K562 (cell line): ENCODE data around the gene SERTAD2. TPM values are rescaled to one million over a fixed set of nuclear protein-coding genes. Genes with fewer than 3 reads are reported as not detected.

Experiments
- ARNT ChIP-seq, 2 experiments: fragments of 450-650 bp; IDR thresholded peaks; 2 replicates each; pipeline ENCODE4 v1.6.1; 2016; ENCODE audit warnings: mild to moderate bottlenecking in 1 of 2
- ATF6 ChIP-seq: sonication (generic); formaldehyde crosslinking; IDR thresholded peaks from 2 replicates; pipeline ENCODE4 v1.4.0; 2020; ENCODE audit warnings: mild to moderate bottlenecking, missing genetic modification reagents
- BRF2 ChIP-seq: IDR thresholded peaks from 3 replicates; pipeline ENCODE4 v1.6.1; 2011; ENCODE audit warnings: borderline replicate concordance, mild to moderate bottlenecking; ENCODE audit not compliant: insufficient read length, insufficient read depth
- ELF2 ChIP-seq: fragments of 250-450 bp; sonication (Bioruptor Pico); IDR thresholded peaks from 2 replicates; pipeline ENCODE4 v1.5.0; 2021; ENCODE audit warnings: mild to moderate bottlenecking
- HDAC3 ChIP-seq: fragments of 450-650 bp; IDR thresholded peaks from 2 replicates; pipeline ENCODE4 v1.6.1; 2018; ENCODE audit warnings: borderline replicate concordance, mild to moderate bottlenecking, moderate library complexity; ENCODE audit not compliant: partially characterized antibody
- HMG20B ChIP-seq: fragments of 250-450 bp; sonication (Bioruptor Pico); IDR thresholded peaks from 2 replicates; pipeline ENCODE4 v1.5.0; 2021; ENCODE audit warnings: mild to moderate bottlenecking
- IRF2 ChIP-seq: sonication (generic); formaldehyde crosslinking; IDR thresholded peaks from 2 replicates; pipeline ENCODE4 v1.8.1; 2022; ENCODE audit warnings: mild to moderate bottlenecking, missing genetic modification reagents
- KDM4B ChIP-seq, 2 experiments: fragments of 450-650 bp in 1 of 2; sonication (generic) in 1 of 2; IDR thresholded peaks; 2 replicates each; pipeline ENCODE4 v1.6.1; 2016 to 2017; ENCODE audit warnings: borderline replicate concordance in 2 of 2, antibody characterized with exemption in 1 of 2, low read depth in 1 of 2, mild to moderate bottlenecking in 1 of 2
- KLF1 ChIP-seq: fragments of 450-650 bp; IDR thresholded peaks from 2 replicates; pipeline ENCODE4 v1.6.1; 2016; ENCODE audit warnings: missing genetic modification characterization, missing compliant biosample characterization
- KLF10 ChIP-seq: fragments of 250-450 bp; sonication (Bioruptor Pico); IDR thresholded peaks from 2 replicates; pipeline ENCODE4 v1.6.1; 2021; ENCODE audit warnings: matching md5 sums
- MAFF ChIP-seq: IDR thresholded peaks from 2 replicates; pipeline ENCODE4 v1.6.1; 2012; ENCODE audit warnings: low read length, improper control_type of control experiment
- MLLT1 ChIP-seq, 2 experiments: fragments of 450-650 bp; IDR thresholded peaks; 2 replicates each; pipeline ENCODE4 v1.6.1; 2016
- NCOA6 ChIP-seq: fragments of 450-650 bp; IDR thresholded peaks from 2 replicates; pipeline ENCODE4 v1.6.1; 2017; ENCODE audit warnings: mild to moderate bottlenecking
- PKNOX1 ChIP-seq: fragments of 450-650 bp; IDR thresholded peaks from 2 replicates; pipeline ENCODE4 v1.6.1; 2016
- RBBP5 ChIP-seq: fragments of 200-600 bp; sonication (generic); IDR thresholded peaks from 2 replicates; pipeline ENCODE4 v1.6.1; 2012; ENCODE audit warnings: borderline replicate concordance, mild to moderate bottlenecking, low read length, control low read depth, inconsistent platforms; ENCODE audit not compliant: insufficient read depth, poor library complexity, severe bottlenecking
- SNIP1 ChIP-seq: fragments of 450-650 bp; IDR thresholded peaks from 2 replicates; pipeline ENCODE4 v1.7.1; 2017; ENCODE audit warnings: low read depth, mild to moderate bottlenecking
- SRSF3 ChIP-seq: fragments of 200-400 bp; formaldehyde crosslinking; IDR thresholded peaks from 2 replicates; pipeline ENCODE4 v1.6.1; 2016; ENCODE audit warnings: mild to moderate bottlenecking, low read length, moderate library complexity; ENCODE audit not compliant: insufficient read depth
- STAT5B ChIP-seq: fragments of 250-450 bp; sonication (Bioruptor Pico); IDR thresholded peaks from 2 replicates; pipeline ENCODE4 v1.8.0; 2021; ENCODE audit warnings: mild to moderate bottlenecking, inconsistent platforms
- ZC3H4 ChIP-seq: sonication (generic); formaldehyde crosslinking; IDR thresholded peaks from 2 replicates; pipeline ENCODE4 v1.9.0; 2021; ENCODE audit warnings: missing genetic modification reagents, borderline replicate concordance
- ZNF232 ChIP-seq: sonication (generic); formaldehyde crosslinking; IDR thresholded peaks from 2 replicates; pipeline ENCODE4 v1.8.0; 2022; ENCODE audit warnings: mild to moderate bottlenecking, missing genetic modification reagents
- ZZZ3 ChIP-seq: fragments of 450-650 bp; IDR thresholded peaks from 2 replicates; pipeline ENCODE4 v1.6.1; 2016; ENCODE audit warnings: antibody characterized with exemption, mild to moderate bottlenecking, moderate library complexity
- polyA plus RNA-seq, 8 experiments: library from polyadenylated mRNA; depleted of rRNA in 4 of 8; stranded (reverse) in 5 of 8; unstranded in 3 of 8; fragments of >200 nt; fragmentation: Nextera tagmentation in 2 of 8; fragmentation: Illumina TruSeq in 1 of 8; extraction: Ambion mirVana in 2 of 8; extraction: Trizol in 1 of 8; gene quantifications; 2 replicates each; pipeline versions ENCODE4 v1.2.1 to v1.2.3, GENCODE V29; 2011 to 2014; ENCODE audit warnings: inconsistent platforms in 1 of 8, missing spikeins in 1 of 8
- total RNA-seq, 7 experiments: library from RNA; depleted of rRNA in 6 of 7; stranded (reverse); fragments of >200 nt in 6 of 7; fragmentation: Illumina TruSeq in 2 of 7; extraction: Trizol in 2 of 7; gene quantifications; 2 replicates each; pipeline versions ENCODE4 v1.2.1 to v1.2.3, GENCODE V29; 2011 to 2021; ENCODE audit warnings: low replicate concordance in 1 of 7
- TF ChIP-seq, protein P1 (sequence below), 3 experiments: fragments of 200-800 bp in 1 of 3; sonication (Bioruptor generic) in 1 of 3; sonication (generic) in 1 of 3; formaldehyde crosslinking in 1 of 3; IDR thresholded peaks; 2 replicates each; pipeline versions ENCODE4 v1.6.1 to v1.8.0; 2016 to 2022; ENCODE audit warnings: mild to moderate bottlenecking in 2 of 3, missing compliant biosample characterization in 2 of 3, missing genetic modification characterization in 2 of 3, missing genetic modification reagents in 1 of 3

Gene SERTAD2
- total and polyA plus RNA-seq, 9 of the 15 experiments (the other 6 are each of a cell fraction or from before 2014, with no cell fraction given), result 3.0 to 12.5 (median 6.1) TPM

- TF ChIP-seq KDM4B (IDR thresholded peaks at IDR 0.05; ENCODE audit: borderline replicate concordance in 2 of 2, low read depth in 1 of 2), result no peak
- TF ChIP-seq ZC3H4 (CRISPR knock-in tag), result 0 out of 2 replicates have a peak, but pooled peaks have one; percentile 13
- no peak for TF ChIP-seq KLF1
- no peak for TF ChIP-seq MAFF
- no peak for TF ChIP-seq MLLT1 (IDR thresholded peaks at IDR 0.05)
- TF ChIP-seq RBBP5, result peak; percentile 84
- TF ChIP-seq ATF6, result no peak
- TF ChIP-seq HMG20B (CRISPR knock-in tag), result no peak
- TF ChIP-seq STAT5B (CRISPR knock-in tag), result no peak
- TF ChIP-seq NCOA6, result no peak
- TF ChIP-seq PKNOX1, result no peak
- TF ChIP-seq ARNT (IDR thresholded peaks at IDR 0.05), result no peak
- no peak for TF ChIP-seq SNIP1
- no peak for TF ChIP-seq ELF2 (CRISPR knock-in tag)
- TF ChIP-seq, protein P1, sequence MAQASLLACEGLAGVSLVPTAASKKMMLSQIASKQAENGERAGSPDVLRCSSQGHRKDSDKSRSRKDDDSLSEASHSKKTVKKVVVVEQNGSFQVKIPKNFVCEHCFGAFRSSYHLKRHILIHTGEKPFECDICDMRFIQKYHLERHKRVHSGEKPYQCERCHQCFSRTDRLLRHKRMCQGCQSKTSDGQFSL (CRISPR knock-in tag; IDR thresholded peaks at IDR 0.05), result no peak
- TF ChIP-seq, protein P1 (tag; IDR thresholded peaks at IDR 0.05), result no peak; a peak in 1 of 4 replicates
- TF ChIP-seq ZNF232 (CRISPR knock-in tag), result no peak
- TF ChIP-seq BRF2, result no peak
- TF ChIP-seq IRF2, result no peak
- TF ChIP-seq HDAC3, result no peak
- TF ChIP-seq SRSF3, result no peak
- no peak for TF ChIP-seq KLF10
- no peak for TF ChIP-seq ZZZ3
These were observed 44.3 kb downstream of the SERTAD2 start (continued) for GRCh38 chr2:64609227-64609941.
